ENCODE measurements around the gene COG7.
"Not testable (repeated sequence)": the region's sequence is repeated elsewhere in the genome, so short reads cannot be mapped to it uniquely, and the experiment has no call there.

Gene COG7

DNA sequence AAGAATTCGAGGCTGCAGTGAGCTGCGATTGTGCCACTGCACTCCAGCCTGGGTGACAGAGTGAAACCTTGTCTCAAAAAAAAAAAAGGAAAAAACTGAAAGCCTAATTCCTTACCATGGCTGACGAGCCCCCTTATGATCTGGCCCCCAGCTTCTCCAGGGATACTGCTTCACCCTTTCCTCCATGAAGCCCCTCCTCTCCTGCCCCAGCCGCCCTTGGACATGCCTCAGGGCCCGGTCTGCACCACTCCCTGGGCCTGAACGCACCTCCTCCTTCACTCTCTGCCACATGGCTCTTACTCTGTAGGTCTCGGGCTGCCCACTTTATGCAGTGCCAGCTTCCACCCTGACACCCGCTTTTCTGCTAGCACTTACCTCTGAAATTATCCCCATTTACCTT lies 65.3 kb downstream of the COG7 start:
- Histone ChIP-seq H3K27ac (ENCODE audit: low read length) (no peak overlapping the region), H3K9ac (ENCODE audit: low read length in 2 of 2) (no peak overlapping the region), H3K9me3 (ENCODE audit: control insufficient read depth in 2 of 2, low read length in 2 of 2) (no peaks in the 10 kb centered on the region), H3K27me3 (ENCODE audit: control insufficient read depth in 1 of 2, insufficient read depth in 2 of 2, low read length in 2 of 2) (no peaks in the 10 kb centered on the region), H3K4me1 (ENCODE audit: control insufficient read depth, insufficient read depth, low read length) (no peaks in the 10 kb centered on the region), H3K36me3 (ENCODE audit: control insufficient read depth in 2 of 2, insufficient read depth in 2 of 2, low read length in 2 of 2) (peaks cover 25 to 30% of the 10 kb centered on the region in 2 donors), H3K4me3 (ENCODE audit: low read length in 2 of 2) (no peak overlapping the region)

DNA sequence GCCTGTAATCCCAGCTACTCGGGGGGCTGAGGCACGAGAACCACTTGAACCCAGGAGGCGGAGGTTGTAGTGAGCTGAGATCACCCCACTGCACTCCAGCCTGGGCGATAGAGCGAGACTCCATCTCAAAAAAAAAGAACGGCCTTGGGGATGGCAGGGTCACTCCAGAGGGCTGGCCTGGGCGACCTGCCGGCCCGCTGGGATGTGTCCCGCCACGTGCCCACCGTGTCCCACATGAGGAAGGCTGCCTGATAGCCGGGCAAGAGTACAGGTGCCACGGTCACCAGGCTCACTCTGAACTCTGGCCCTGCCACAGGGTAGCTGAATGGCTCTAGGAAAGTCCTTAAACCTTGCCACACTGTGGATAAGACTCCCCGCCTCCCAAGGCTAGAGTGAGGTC lies 67.5 kb downstream of the COG7 start:
- H3K36me3 ChIP-seq (ENCODE audit: control insufficient read depth in 2 of 2, insufficient read depth in 2 of 2, low read length in 2 of 2) = peaks cover 7 to 13% of the 10 kb centered on the region in 2 donors
- no peak overlapping the region for H3K27ac ChIP-seq (ENCODE audit: low read length)

DNA sequence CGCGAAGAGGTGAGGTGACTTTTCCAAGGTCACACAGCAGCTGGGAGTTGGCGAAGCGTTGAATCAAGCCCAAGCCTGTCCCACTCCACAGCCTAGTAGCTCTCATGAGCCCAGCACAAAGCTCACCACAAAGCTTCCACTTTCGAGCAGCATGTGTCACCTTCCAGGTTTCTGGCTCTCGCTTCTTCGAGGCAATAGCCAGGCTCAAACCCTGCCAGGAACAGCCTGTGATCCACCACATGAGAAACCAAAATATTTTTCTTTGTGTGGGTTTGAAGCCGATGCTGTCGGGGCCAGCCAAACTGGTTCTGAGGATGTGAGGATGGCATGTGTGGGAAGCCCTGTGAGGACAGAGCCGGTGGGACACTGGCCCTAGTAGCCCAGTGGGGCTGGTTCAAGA lies 68.1 kb downstream of the COG7 start:
- Histone ChIP-seq H3K9ac (ENCODE audit: low read length in 2 of 2) (no peak overlapping the region), H3K9me3 (ENCODE audit: control insufficient read depth in 2 of 2, low read length in 2 of 2) (no peaks in the 10 kb centered on the region), H3K27me3 (ENCODE audit: control insufficient read depth in 1 of 2, insufficient read depth in 2 of 2, low read length in 2 of 2) (no peaks in the 10 kb centered on the region), H3K27ac (ENCODE audit: low read length) (no peak overlapping the region), H3K4me3 (ENCODE audit: low read length in 2 of 2) (no peak overlapping the region), H3K4me1 (ENCODE audit: control insufficient read depth, insufficient read depth, low read length) (no peaks in the 10 kb centered on the region), H3K36me3 (ENCODE audit: control insufficient read depth in 2 of 2, insufficient read depth in 2 of 2, low read length in 2 of 2) (peaks cover 7 to 13% of the 10 kb centered on the region in 2 donors)

More for the DNA sequence above, 67.5 kb downstream of the COG7 start:
- Histone ChIP-seq H3K4me1 (ENCODE audit: control insufficient read depth, insufficient read depth, low read length) (no peaks in the 10 kb centered on the region), H3K9me3 (ENCODE audit: control insufficient read depth in 2 of 2, low read length in 2 of 2) (no peaks in the 10 kb centered on the region), H3K4me3 (ENCODE audit: low read length in 2 of 2) (no peak overlapping the region), H3K27me3 (ENCODE audit: control insufficient read depth in 1 of 2, insufficient read depth in 2 of 2, low read length in 2 of 2) (no peaks in the 10 kb centered on the region), H3K9ac (ENCODE audit: low read length in 2 of 2) (no peak overlapping the region)

DNA sequence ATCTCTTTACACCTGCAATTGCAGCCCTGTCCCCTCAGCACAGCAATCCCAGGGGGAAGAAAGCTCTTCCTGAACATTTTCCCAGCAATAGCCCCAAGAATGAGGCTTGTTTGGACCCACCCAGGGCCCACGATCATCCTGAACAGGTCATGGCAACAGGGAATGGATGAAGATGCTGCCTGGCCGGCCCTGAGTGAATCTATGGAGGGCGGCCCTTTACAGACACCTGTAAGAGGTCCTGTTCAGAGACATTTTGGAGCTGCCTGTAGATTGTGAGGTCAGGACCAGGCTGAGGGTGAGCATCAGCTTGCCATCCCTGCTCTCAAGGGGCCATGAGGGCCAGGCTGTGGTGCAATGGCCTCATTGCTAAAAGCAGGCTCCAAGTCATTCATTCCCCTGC lies 69.1 kb downstream of the COG7 start:
- H3K27me3 ChIP-seq (ENCODE audit: control insufficient read depth in 1 of 2, insufficient read depth in 2 of 2, low read length in 2 of 2) = no peaks in the 10 kb centered on the region
- no peak overlapping the region for H3K9ac ChIP-seq (ENCODE audit: low read length in 2 of 2)
- H3K36me3 ChIP-seq (ENCODE audit: control insufficient read depth in 2 of 2, insufficient read depth in 2 of 2, low read length in 2 of 2) = peaks cover 3 to 4% of the 10 kb centered on the region in 2 donors
- H3K9me3 ChIP-seq (ENCODE audit: control insufficient read depth in 2 of 2, low read length in 2 of 2) = no peaks in the 10 kb centered on the region
- no peak overlapping the region for H3K27ac ChIP-seq (ENCODE audit: low read length)
- H3K4me3 ChIP-seq (ENCODE audit: low read length in 2 of 2) = no peak overlapping the region
- H3K4me1 ChIP-seq (ENCODE audit: control insufficient read depth, insufficient read depth, low read length) = no peaks in the 10 kb centered on the region

DNA sequence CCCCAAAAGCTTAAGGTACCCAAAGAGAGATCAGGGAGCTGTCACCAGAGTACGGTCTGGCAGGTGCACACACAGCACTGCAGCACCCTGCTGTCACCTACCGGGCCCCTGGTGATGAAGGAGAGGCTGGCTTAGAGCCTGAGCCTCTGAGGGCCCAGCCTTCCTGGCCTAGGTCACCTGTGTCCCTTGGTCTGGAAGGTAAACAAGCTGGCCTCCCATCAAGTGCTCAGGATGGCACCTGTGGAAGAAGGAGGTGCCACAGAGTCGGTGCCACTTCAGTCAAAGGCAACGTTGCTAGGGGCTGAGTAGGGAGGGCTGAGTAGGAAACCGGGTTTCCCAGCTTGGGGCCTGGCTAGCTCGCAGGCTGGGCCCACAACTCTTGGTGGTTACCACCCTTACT lies 70.7 kb downstream of the COG7 start:
- Histone ChIP-seq H3K36me3 (ENCODE audit: control insufficient read depth in 2 of 2, insufficient read depth in 2 of 2, low read length in 2 of 2) (no peaks in the 10 kb centered on the region), H3K9me3 (ENCODE audit: control insufficient read depth in 2 of 2, low read length in 2 of 2) (no peaks in the 10 kb centered on the region), H3K9ac (ENCODE audit: low read length in 2 of 2) (no peak overlapping the region), H3K27me3 (ENCODE audit: control insufficient read depth in 1 of 2, insufficient read depth in 2 of 2, low read length in 2 of 2) (no peaks in the 10 kb centered on the region), H3K4me3 (ENCODE audit: low read length in 2 of 2) (no peak overlapping the region), H3K4me1 (ENCODE audit: control insufficient read depth, insufficient read depth, low read length) (no peaks in the 10 kb centered on the region), H3K27ac (ENCODE audit: low read length) (no peak overlapping the region)

DNA sequence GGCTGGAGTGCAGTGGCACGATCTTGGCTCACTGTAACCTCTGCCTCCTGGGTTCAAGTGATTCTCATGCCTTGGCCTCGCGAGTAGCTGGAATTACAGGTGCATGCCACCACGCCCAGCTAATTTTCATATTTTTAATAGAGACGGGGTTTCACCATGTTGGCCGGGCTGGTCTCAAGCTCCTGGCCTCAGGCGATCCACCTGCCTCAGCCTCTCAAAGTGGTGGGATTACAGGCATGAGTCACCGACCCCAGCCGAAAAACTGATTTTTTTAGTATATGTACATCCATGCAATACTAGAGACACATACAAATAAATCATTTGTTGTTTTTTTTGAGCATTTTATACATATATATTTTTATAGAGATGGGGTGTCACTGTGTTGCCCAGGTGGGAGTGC lies 71.3 kb downstream of the COG7 start:
- not testable (repeated sequence) for H3K4me1 ChIP-seq (ENCODE audit: control insufficient read depth, insufficient read depth, low read length)

DNA sequence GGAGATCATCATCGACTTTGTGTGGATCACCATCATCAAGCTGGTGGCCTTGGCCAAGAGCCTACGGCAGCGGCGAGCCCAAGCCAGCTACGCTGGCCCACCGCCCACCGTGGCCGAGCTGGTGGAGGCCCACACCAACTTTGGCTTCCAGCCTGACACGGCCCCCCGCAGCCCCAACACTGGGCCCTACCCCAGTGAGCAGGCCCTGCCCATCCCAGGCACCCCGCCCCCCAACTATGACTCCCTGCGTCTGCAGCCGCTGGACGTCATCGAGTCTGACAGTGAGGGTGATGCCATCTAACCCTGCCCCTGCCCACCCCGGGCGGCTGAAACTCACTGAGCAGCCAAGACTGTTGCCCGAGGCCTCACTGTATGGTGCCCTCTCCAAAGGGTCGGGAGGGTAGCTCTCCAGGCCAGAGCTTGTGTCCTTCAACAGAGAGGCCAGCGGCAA lies 72.5 kb downstream of the COG7 start:
- Histone ChIP-seq H3K4me1 (ENCODE audit: control insufficient read depth, insufficient read depth, low read length) (no peaks in the 10 kb centered on the region), H3K36me3 (ENCODE audit: control insufficient read depth in 2 of 2, insufficient read depth in 2 of 2, low read length in 2 of 2) (no peaks in the 10 kb centered on the region), H3K27me3 (ENCODE audit: control insufficient read depth in 1 of 2, insufficient read depth in 2 of 2, low read length in 2 of 2) (no peaks in the 10 kb centered on the region)

More for the DNA sequence above, 71.3 kb downstream of the COG7 start:
- not testable (repeated sequence) for H3K36me3 ChIP-seq (ENCODE audit: control insufficient read depth in 2 of 2, insufficient read depth in 2 of 2, low read length in 2 of 2); H3K4me3 ChIP-seq (ENCODE audit: low read length in 2 of 2); H3K9me3 ChIP-seq (ENCODE audit: control insufficient read depth in 2 of 2, low read length in 2 of 2); H3K27me3 ChIP-seq (ENCODE audit: control insufficient read depth in 1 of 2, insufficient read depth in 2 of 2, low read length in 2 of 2); H3K27ac ChIP-seq (ENCODE audit: low read length); H3K9ac ChIP-seq (ENCODE audit: low read length in 2 of 2)

DNA sequence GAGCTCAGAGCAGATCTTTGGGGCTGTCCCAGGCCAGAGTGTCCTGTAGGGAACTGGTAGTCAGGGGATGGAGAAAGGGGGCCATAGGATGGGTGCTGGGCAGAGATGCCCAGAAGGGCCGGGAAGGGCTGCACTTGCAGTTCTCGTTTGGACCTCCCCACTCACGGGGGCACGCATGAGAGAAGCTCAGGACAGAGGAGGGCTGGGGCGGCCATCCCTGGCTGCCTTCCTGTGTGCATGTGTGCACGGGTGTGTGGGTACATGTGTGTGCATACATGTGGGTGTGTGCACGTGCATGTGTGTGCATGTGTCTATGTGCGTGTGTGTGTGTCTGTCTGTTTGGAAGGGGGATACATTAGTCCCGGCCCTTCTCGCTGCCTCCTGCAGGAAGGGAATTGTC lies 73.3 kb downstream of the COG7 start:
- peaks cover 0 to 3% of the 10 kb centered on the region in 2 donors for H3K27me3 ChIP-seq (ENCODE audit: control insufficient read depth in 1 of 2, insufficient read depth in 2 of 2, low read length in 2 of 2)
- H3K9me3 ChIP-seq (ENCODE audit: control insufficient read depth in 2 of 2, low read length in 2 of 2) = no peaks in the 10 kb centered on the region
- H3K4me1 ChIP-seq (ENCODE audit: control insufficient read depth, insufficient read depth, low read length) = no peaks in the 10 kb centered on the region

More for the DNA sequence above, 72.5 kb downstream of the COG7 start:
- no peak overlapping the region for H3K4me3 ChIP-seq (ENCODE audit: low read length in 2 of 2)
- H3K9ac ChIP-seq (ENCODE audit: low read length in 2 of 2) = no peak overlapping the region
- H3K9me3 ChIP-seq (ENCODE audit: control insufficient read depth in 2 of 2, low read length in 2 of 2) = no peaks in the 10 kb centered on the region
- no peak overlapping the region for H3K27ac ChIP-seq (ENCODE audit: low read length)

DNA sequence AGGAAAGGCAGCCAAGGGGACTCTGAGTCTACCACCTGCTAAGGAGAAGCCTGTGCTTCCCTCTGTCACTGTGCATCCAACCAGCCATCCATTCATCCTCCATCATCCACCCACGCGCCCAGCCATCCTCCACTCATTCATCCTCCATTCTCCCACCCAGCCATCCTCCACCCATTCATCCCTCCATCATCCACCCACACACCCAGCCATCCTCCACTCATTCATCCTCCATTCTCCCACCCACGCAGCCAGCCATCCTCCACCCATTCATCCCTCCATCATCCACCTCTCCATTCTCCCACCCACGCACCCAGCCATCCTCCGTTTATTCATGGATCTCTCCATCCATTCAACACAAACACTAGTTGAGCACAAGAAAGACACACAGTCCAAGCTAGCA lies 74.1 kb downstream of the COG7 start:
- peaks cover 0 to 3% of the 10 kb centered on the region in 2 donors for H3K27me3 ChIP-seq (ENCODE audit: control insufficient read depth in 1 of 2, insufficient read depth in 2 of 2, low read length in 2 of 2)
- no peak overlapping the region for H3K27ac ChIP-seq (ENCODE audit: low read length)
- H3K36me3 ChIP-seq (ENCODE audit: control insufficient read depth in 2 of 2, insufficient read depth in 2 of 2, low read length in 2 of 2) = no peaks in the 10 kb centered on the region
- H3K4me1 ChIP-seq (ENCODE audit: control insufficient read depth, insufficient read depth, low read length) = no peaks in the 10 kb centered on the region
- H3K4me3 ChIP-seq (ENCODE audit: low read length in 2 of 2) = no peak overlapping the region
- H3K9ac ChIP-seq (ENCODE audit: low read length in 2 of 2) = no peak overlapping the region
- H3K9me3 ChIP-seq (ENCODE audit: control insufficient read depth in 2 of 2, low read length in 2 of 2) = no peaks in the 10 kb centered on the region

More for the DNA sequence above, 73.3 kb downstream of the COG7 start:
- Histone ChIP-seq H3K36me3 (ENCODE audit: control insufficient read depth in 2 of 2, insufficient read depth in 2 of 2, low read length in 2 of 2) (no peaks in the 10 kb centered on the region), H3K27ac (ENCODE audit: low read length) (no peak overlapping the region), H3K9ac (ENCODE audit: low read length in 2 of 2) (no peak overlapping the region), H3K4me3 (ENCODE audit: low read length in 2 of 2) (no peak overlapping the region)

DNA sequence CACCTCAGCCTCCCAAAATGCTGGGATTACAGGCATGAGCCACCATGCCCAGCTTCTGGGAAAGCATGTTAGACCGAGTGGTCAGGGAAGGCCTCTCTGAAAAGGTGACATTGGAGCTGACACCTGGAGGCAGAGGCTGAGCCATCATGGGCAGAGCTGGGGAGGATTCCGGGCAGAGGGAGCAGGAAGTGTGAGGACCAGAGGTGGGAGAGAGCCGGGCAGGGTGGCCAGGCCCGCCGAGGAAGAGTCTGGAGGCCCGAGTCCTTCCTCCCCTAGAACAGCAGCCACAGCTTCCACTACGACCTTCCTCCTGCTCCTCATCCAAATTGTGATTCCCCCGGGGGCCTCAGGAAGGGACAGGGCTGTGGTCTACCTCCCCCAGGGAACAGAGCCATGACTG lies 74.7 kb downstream of the COG7 start:
- H3K9ac ChIP-seq (ENCODE audit: low read length in 2 of 2) = no peak overlapping the region
- no peak overlapping the region for H3K27ac ChIP-seq (ENCODE audit: low read length)
- no peaks in the 10 kb centered on the region for H3K4me1 ChIP-seq (ENCODE audit: control insufficient read depth, insufficient read depth, low read length)
- no peaks in the 10 kb centered on the region for H3K36me3 ChIP-seq (ENCODE audit: control insufficient read depth in 2 of 2, insufficient read depth in 2 of 2, low read length in 2 of 2)
- peaks cover 0 to 3% of the 10 kb centered on the region in 2 donors for H3K27me3 ChIP-seq (ENCODE audit: control insufficient read depth in 1 of 2, insufficient read depth in 2 of 2, low read length in 2 of 2)
- no peak overlapping the region for H3K4me3 ChIP-seq (ENCODE audit: low read length in 2 of 2)
- no peaks in the 10 kb centered on the region for H3K9me3 ChIP-seq (ENCODE audit: control insufficient read depth in 2 of 2, low read length in 2 of 2)

DNA sequence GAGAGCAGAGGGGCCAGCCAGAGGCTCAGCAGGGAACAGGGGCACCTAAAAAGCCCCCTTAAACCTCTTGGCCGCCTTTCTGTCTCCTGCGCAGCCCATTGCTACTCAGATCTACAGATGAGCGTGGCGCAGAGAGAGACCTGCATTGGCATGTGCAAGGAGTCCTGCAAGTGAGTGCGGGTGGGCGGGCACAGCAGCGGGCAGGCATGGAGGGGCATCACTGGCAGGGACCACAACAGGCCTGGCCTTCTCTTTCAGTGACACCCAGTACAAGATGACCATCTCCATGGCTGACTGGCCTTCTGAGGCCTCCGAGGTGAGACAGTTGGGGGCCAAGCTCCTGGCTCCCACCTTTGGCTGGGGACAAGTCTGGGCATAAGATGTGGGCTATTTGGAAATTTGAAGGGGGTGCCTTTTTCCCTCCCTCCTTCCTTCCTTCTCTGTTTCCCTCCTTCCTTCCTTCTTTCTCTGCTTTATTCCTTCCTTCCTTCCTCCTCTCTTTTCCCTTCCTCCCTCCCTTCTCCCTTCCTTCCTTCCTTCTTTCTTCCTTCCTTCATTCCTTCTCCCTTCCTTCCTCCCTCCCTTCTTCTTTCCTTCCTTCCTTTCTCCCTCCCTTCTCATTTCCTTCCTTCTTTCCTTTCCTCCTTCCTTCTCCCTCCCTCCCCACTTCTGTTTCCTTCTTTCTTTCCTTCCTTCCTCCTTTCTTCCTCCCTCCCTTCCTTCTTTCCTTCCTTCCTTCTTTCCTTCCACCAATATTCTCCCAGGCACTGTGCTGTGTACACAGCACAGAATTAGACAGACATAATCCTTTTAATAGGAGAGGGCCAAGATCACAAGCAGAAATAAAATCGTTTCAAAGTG lies 75.7 kb downstream of the COG7 start:
- Histone ChIP-seq H3K36me3 (ENCODE audit: control insufficient read depth in 2 of 2, insufficient read depth in 2 of 2, low read length in 2 of 2) (no peaks in the 10 kb centered on the region), H3K4me3 (ENCODE audit: low read length in 2 of 2) (no peak overlapping the region), H3K27ac (ENCODE audit: low read length) (no peak overlapping the region), H3K9ac (ENCODE audit: low read length in 2 of 2) (no peak overlapping the region), H3K9me3 (ENCODE audit: control insufficient read depth in 2 of 2, low read length in 2 of 2) (no peaks in the 10 kb centered on the region), H3K27me3 (ENCODE audit: control insufficient read depth in 1 of 2, insufficient read depth in 2 of 2, low read length in 2 of 2) (peaks cover under 1 to 3% of the 10 kb centered on the region in 2 donors), H3K4me1 (ENCODE audit: control insufficient read depth, insufficient read depth, low read length) (no peaks in the 10 kb centered on the region)

Measured in stomach smooth muscle (tissue), 2 donors.